ENCODE measurements around the gene SHISAL1.

SHISAL1 gene

GRCh38 chr22:44298406-44299091 is 14.2 kb downstream of the SHISAL1 start:
- TF ChIP-seq POLR2A (IDR thresholded peaks at IDR 0.05; ENCODE audit: low read depth, low read length), result no peak
- no peak for TF ChIP-seq POLR2AphosphoS5 (IDR thresholded peaks at IDR 0.05; ENCODE audit: low read depth, low read length)
- no peak for TF ChIP-seq PAX5 (IDR thresholded peaks at IDR 0.05; ENCODE audit: insufficient read depth, low read length, severe bottlenecking)
- TF ChIP-seq POU2F2 (IDR thresholded peaks at IDR 0.05; ENCODE audit: low read depth, low read length), result no peak
- DNase-seq (ENCODE audit: insufficient read length, low spot score) (no peak), FAIRE-seq (no peak)

DNA sequence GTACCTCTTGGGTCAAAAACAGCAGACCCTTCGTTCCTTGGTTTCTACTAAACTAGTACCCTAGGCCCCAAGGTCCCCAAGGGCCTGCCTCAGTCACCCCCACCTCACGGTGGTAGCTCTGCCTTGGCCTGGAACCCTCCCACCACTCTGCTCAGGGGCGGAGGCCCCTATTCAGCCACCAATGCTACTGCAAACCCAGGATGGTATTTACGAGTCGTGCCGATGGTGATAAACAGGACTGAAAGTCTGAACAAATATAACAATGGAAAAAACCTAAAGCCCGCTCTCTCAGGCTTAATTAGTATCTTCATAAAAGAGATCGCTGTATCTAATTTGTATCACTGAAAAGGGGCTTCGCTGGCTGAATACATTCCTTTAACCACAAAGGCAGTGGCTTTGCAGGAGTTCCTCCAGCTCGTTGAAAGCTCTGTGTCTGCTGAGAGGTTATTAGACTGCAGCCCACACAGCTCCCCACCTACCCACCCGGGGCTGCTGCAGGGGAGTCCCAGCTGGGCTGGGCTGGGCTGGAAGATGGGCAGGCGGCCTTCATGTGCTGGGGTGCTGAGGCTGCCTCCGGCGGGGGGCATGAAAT is 15.2 kb downstream of the SHISAL1 start:
- TF ChIP-seq POU2F2 (IDR thresholded peaks at IDR 0.05; ENCODE audit: low read depth, low read length) (no peak), POLR2AphosphoS5 (IDR thresholded peaks at IDR 0.05; ENCODE audit: low read depth, low read length) (no peak), PAX5 (IDR thresholded peaks at IDR 0.05; ENCODE audit: insufficient read depth, low read length, severe bottlenecking) (no peak), TAF1 (IDR thresholded peaks at IDR 0.05; ENCODE audit: low read depth, low read length) (no peak), SPI1 (IDR thresholded peaks at IDR 0.05; ENCODE audit: low read depth, low read length) (no peak), POLR2A (IDR thresholded peaks at IDR 0.05; ENCODE audit: low read depth, low read length) (no peak)

GRCh38 chr22:44295406-44295805 is 17.3 kb downstream of the SHISAL1 start:
- FAIRE-seq (no peak), DNase-seq (ENCODE audit: insufficient read length, low spot score) (no peak)
- TF ChIP-seq POU2F2 (IDR thresholded peaks at IDR 0.05; ENCODE audit: low read depth, low read length) (no peak), POLR2A (IDR thresholded peaks at IDR 0.05; ENCODE audit: low read depth, low read length) (no peak), POLR2AphosphoS5 (IDR thresholded peaks at IDR 0.05; ENCODE audit: low read depth, low read length) (no peak), TAF1 (IDR thresholded peaks at IDR 0.05; ENCODE audit: low read depth, low read length) (no peak)

More for the DNA sequence above, 15.2 kb downstream of the SHISAL1 start:
- FAIRE-seq (no peak), DNase-seq (ENCODE audit: insufficient read length, low spot score) (no peak)

- no peak for DNase-seq (ENCODE audit: insufficient read length, low spot score)
- TF ChIP-seq POU2F2 (IDR thresholded peaks at IDR 0.05; ENCODE audit: low read depth, low read length), result no peak
- no peak for TF ChIP-seq POLR2A (IDR thresholded peaks at IDR 0.05; ENCODE audit: low read depth, low read length)
- TF ChIP-seq PAX5 (IDR thresholded peaks at IDR 0.05; ENCODE audit: insufficient read depth, low read length, severe bottlenecking), result no peak
- TF ChIP-seq POLR2AphosphoS5 (IDR thresholded peaks at IDR 0.05; ENCODE audit: low read depth, low read length), result no peak
- TF ChIP-seq TAF1 (IDR thresholded peaks at IDR 0.05; ENCODE audit: low read depth, low read length), result no peak
- no peak for TF ChIP-seq SPI1 (IDR thresholded peaks at IDR 0.05; ENCODE audit: low read depth, low read length)
- FAIRE-seq, result no peak
Observed at GRCh38 chr22:44293876-44294275, 18.9 kb downstream of the SHISAL1 start.

GRCh38 chr22:44293034-44293433 is 19.7 kb downstream of the SHISAL1 start:
- FAIRE-seq, result no peak
- DNase-seq (ENCODE audit: insufficient read length, low spot score), result no peak
- TF ChIP-seq POLR2AphosphoS5 (IDR thresholded peaks at IDR 0.05; ENCODE audit: low read depth, low read length) (no peak), PAX5 (IDR thresholded peaks at IDR 0.05; ENCODE audit: insufficient read depth, low read length, severe bottlenecking) (no peak), SPI1 (IDR thresholded peaks at IDR 0.05; ENCODE audit: low read depth, low read length) (no peak), TAF1 (IDR thresholded peaks at IDR 0.05; ENCODE audit: low read depth, low read length) (no peak), POU2F2 (IDR thresholded peaks at IDR 0.05; ENCODE audit: low read depth, low read length) (no peak), POLR2A (IDR thresholded peaks at IDR 0.05; ENCODE audit: low read depth, low read length) (no peak)

DNA sequence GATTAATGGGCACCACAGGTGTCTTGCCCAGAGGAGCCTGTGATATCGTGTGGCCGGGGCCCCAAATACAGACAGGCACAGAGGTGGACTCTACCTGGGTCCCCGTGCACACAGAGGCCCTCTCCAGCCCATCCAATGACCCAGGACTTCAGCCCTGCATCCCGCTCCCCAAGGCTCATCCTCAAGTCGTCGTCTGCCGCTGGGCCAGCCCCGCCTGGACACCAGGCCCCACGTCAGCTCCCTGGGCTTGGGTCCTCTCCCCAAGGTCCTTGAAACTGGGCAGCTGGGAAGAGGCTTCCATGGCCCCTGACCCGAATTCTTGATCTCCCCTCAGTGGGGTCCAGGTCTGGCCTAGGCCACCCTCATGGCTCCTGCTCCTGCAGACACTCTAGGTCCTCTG is 20.2 kb downstream of the SHISAL1 start:
- DNase-seq (ENCODE audit: insufficient read length, low spot score) (no peak), FAIRE-seq (no peak)
- no peak for TF ChIP-seq TAF1 (IDR thresholded peaks at IDR 0.05; ENCODE audit: low read depth, low read length)
- no peak for TF ChIP-seq POU2F2 (IDR thresholded peaks at IDR 0.05; ENCODE audit: low read depth, low read length)
- TF ChIP-seq SPI1 (IDR thresholded peaks at IDR 0.05; ENCODE audit: low read depth, low read length), result no peak
- no peak for TF ChIP-seq POLR2A (IDR thresholded peaks at IDR 0.05; ENCODE audit: low read depth, low read length)
- TF ChIP-seq PAX5 (IDR thresholded peaks at IDR 0.05; ENCODE audit: insufficient read depth, low read length, severe bottlenecking), result no peak
- no peak for TF ChIP-seq POLR2AphosphoS5 (IDR thresholded peaks at IDR 0.05; ENCODE audit: low read depth, low read length)

GRCh38 chr22:44291674-44292360 is 20.9 kb downstream of the SHISAL1 start:
- DNase-seq (ENCODE audit: insufficient read length, low spot score), result no peak
- no peak for TF ChIP-seq POU2F2 (IDR thresholded peaks at IDR 0.05; ENCODE audit: low read depth, low read length)
- TF ChIP-seq PAX5 (IDR thresholded peaks at IDR 0.05; ENCODE audit: insufficient read depth, low read length, severe bottlenecking), result no peak
- TF ChIP-seq TAF1 (IDR thresholded peaks at IDR 0.05; ENCODE audit: low read depth, low read length), result no peak
- TF ChIP-seq POLR2AphosphoS5 (IDR thresholded peaks at IDR 0.05; ENCODE audit: low read depth, low read length), result no peak
- no peak for TF ChIP-seq SPI1 (IDR thresholded peaks at IDR 0.05; ENCODE audit: low read depth, low read length)
- TF ChIP-seq POLR2A (IDR thresholded peaks at IDR 0.05; ENCODE audit: low read depth, low read length), result no peak
- FAIRE-seq, result no peak

GRCh38 chr22:44291265-44291664 is 21.5 kb downstream of the SHISAL1 start:
- TF ChIP-seq PAX5 (IDR thresholded peaks at IDR 0.05; ENCODE audit: insufficient read depth, low read length, severe bottlenecking), result no peak
- TF ChIP-seq POU2F2 (IDR thresholded peaks at IDR 0.05; ENCODE audit: low read depth, low read length), result no peak
- FAIRE-seq (no peak), DNase-seq (ENCODE audit: insufficient read length, low spot score) (no peak)

DNA sequence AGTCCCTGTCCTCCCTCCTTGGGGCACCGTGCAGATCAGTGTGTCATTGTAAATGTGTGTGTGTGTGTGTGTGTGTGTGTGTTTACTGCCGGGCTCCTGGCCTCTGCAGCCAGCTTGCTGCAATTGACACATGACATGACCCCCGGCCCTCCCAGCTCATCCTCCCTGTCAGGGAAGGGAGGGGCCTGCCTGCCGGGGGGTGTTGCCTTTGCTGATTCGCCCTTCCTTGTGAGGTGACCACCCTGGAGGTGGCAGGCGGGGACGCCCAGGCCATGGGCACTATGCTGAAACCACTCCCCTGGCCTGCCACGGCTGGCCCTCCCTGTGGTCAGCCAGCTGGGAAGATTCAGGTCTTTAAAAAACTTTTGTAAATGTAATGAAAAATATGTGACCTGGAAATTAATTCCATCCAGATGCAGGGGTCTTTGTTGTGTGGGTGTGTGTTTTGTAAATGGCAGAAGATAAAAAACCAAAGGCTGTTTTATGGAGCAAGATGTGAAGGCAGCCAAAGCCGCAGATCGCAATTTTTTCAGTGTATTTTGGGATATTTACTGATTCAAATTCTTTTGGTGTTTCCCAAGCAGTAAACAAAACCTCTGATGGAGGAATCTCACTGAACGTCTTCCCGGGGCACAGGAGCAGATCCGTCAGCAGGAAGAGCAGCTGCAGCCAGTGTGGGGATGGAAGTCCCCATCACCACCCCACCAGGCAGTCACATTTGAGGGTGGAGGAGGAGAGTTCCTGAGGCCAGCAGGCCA is 23.2 kb downstream of the SHISAL1 start:
- TF ChIP-seq POLR2AphosphoS5 (IDR thresholded peaks at IDR 0.05; ENCODE audit: low read depth, low read length) (no peak), POU2F2 (IDR thresholded peaks at IDR 0.05; ENCODE audit: low read depth, low read length) (no peak), PAX5 (IDR thresholded peaks at IDR 0.05; ENCODE audit: insufficient read depth, low read length, severe bottlenecking) (no peak), TAF1 (IDR thresholded peaks at IDR 0.05; ENCODE audit: low read depth, low read length) (no peak), SPI1 (IDR thresholded peaks at IDR 0.05; ENCODE audit: low read depth, low read length) (no peak), POLR2A (IDR thresholded peaks at IDR 0.05; ENCODE audit: low read depth, low read length) (no peak)
- FAIRE-seq, result no peak
- DNase-seq (ENCODE audit: insufficient read length, low spot score), result no peak
